Measurements from ENCODE around the gene ZNF350.

- no peak for TF ChIP-seq CTCF (IDR thresholded peaks at IDR 0.05; ENCODE audit: low read length)
- no peak for TF ChIP-seq EZH2 (optimal IDR thresholded peaks at IDR 0.05; ENCODE audit: low read depth, low read length)
Observed at GRCh38 chr19:52007806-52008557, 21.3 kb upstream of the ZNF350 start, which contains the start of gene ZNF615.

Data from MM.1S (cell line).